Measurements from ENCODE around the gene PEX14.

GRCh38 chr1:10633416-10633815 lies 158.7 kb downstream of the PEX14 start:
- TF ChIP-seq REST (IDR thresholded peaks at IDR 0.05; ENCODE audit: insufficient read depth in 1 of 2, low read depth in 2 of 2, low read length in 2 of 2) (no peak), POLR2AphosphoS5 (IDR thresholded peaks at IDR 0.05; ENCODE audit: low read depth, low read length) (no peak), SIN3A (IDR thresholded peaks at IDR 0.05; ENCODE audit: borderline replicate concordance, insufficient read depth, low read length) (no peak), TAF1 (IDR thresholded peaks at IDR 0.05; ENCODE audit: borderline replicate concordance, insufficient read depth, low read length) (no peak), FOXP2 (optimal IDR thresholded peaks at IDR 0.05; ENCODE audit: borderline replicate concordance, extremely low read depth, extremely low read length, insufficient read depth) (no peak)
